ENCODE results near the gene NEK11.

Gene NEK11

GRCh38 chr3:131193641-131194238 lies 167.1 kb downstream of the NEK11 start:
- no peaks in the 10 kb centered on the region for H3K9me2 ChIP-seq (ENCODE audit: low read depth, low read length)
- no peaks in the 10 kb centered on the region for H3K9me3 ChIP-seq (ENCODE audit: low read length)
- H3K4me3 ChIP-seq (ENCODE audit: low read depth, low read length, poor library complexity, severe bottlenecking): no peak overlapping the region

GRCh38 chr3:131194816-131195215 lies 168.1 kb downstream of the NEK11 start:
- no peak overlapping the region for H3K4me2 ChIP-seq (ENCODE audit: low read length)
- H3K27ac ChIP-seq (ENCODE audit: low read depth, low read length, poor library complexity, severe bottlenecking): no peak overlapping the region
- no peak overlapping the region for H3K4me3 ChIP-seq (ENCODE audit: low read depth, low read length, poor library complexity, severe bottlenecking)
- no peaks in the 10 kb centered on the region for H4K20me1 ChIP-seq (ENCODE audit: insufficient read depth, low read length)
- no peaks in the 10 kb centered on the region for H3F3A ChIP-seq (ENCODE audit: insufficient read depth, low read length)
- no peak overlapping the region for H3K9ac ChIP-seq (ENCODE audit: low read length)
- no peaks in the 10 kb centered on the region for H3K4me1 ChIP-seq (ENCODE audit: insufficient read depth, low read length, severe bottlenecking)
- no peaks in the 10 kb centered on the region for H3K9me2 ChIP-seq (ENCODE audit: low read depth, low read length)
- no peaks in the 10 kb centered on the region for H3K36me3 ChIP-seq (ENCODE audit: insufficient read depth, low read length)
- no peak overlapping the region for H2AFZ ChIP-seq (ENCODE audit: low read length)
- H3K27me3 ChIP-seq (ENCODE audit: insufficient read depth, low read length): no peaks in the 10 kb centered on the region; the same call in 1 of the 2 replicates
- H3K79me2 ChIP-seq (ENCODE audit: insufficient read depth, low read length): no peaks in the 10 kb centered on the region
- H3K9me3 ChIP-seq (ENCODE audit: low read length): no peaks in the 10 kb centered on the region
- no peak for TF ChIP-seq EZH2 (IDR thresholded peaks at IDR 0.05; ENCODE audit: borderline replicate concordance, low read length)
- no peak for TF ChIP-seq CTCF (IDR thresholded peaks at IDR 0.05; ENCODE audit: low read length)

More at GRCh38 chr3:131193641-131194238, 167.1 kb downstream of the NEK11 start:
- no peaks in the 10 kb centered on the region for H3K4me1 ChIP-seq (ENCODE audit: insufficient read depth, low read length, severe bottlenecking)
- no peaks in the 10 kb centered on the region for H3K36me3 ChIP-seq (ENCODE audit: insufficient read depth, low read length)
- H3K4me2 ChIP-seq (ENCODE audit: low read length): no peak overlapping the region
- H4K20me1 ChIP-seq (ENCODE audit: insufficient read depth, low read length): no peaks in the 10 kb centered on the region
- no peak overlapping the region for H3K27ac ChIP-seq (ENCODE audit: low read depth, low read length, poor library complexity, severe bottlenecking)
- H3K9ac ChIP-seq (ENCODE audit: low read length): no peak overlapping the region
- H3K27me3 ChIP-seq (ENCODE audit: insufficient read depth, low read length): no peaks in the 10 kb centered on the region; the same call in 1 of the 2 replicates
- no peak overlapping the region for H2AFZ ChIP-seq (ENCODE audit: low read length)
- no peaks in the 10 kb centered on the region for H3K79me2 ChIP-seq (ENCODE audit: insufficient read depth, low read length)
- TF ChIP-seq EZH2 (IDR thresholded peaks at IDR 0.05; ENCODE audit: borderline replicate concordance, low read length): no peak
- peak; percentile 27; the same call in 1 of the 2 replicates for TF ChIP-seq CTCF (IDR thresholded peaks at IDR 0.05; ENCODE audit: low read length)
- H3F3A ChIP-seq (ENCODE audit: insufficient read depth, low read length): no peaks in the 10 kb centered on the region

GRCh38 chr3:131200636-131201199 lies 174.0 kb downstream of the NEK11 start:
- H3K4me1 ChIP-seq (ENCODE audit: insufficient read depth, low read length, severe bottlenecking): no peaks in the 10 kb centered on the region
- H3K9me3 ChIP-seq (ENCODE audit: low read length): peaks cover 4% of the 10 kb centered on the region; the same call in 1 of the 2 replicates
- no peaks in the 10 kb centered on the region for H4K20me1 ChIP-seq (ENCODE audit: insufficient read depth, low read length)
- H3K27ac ChIP-seq (ENCODE audit: low read depth, low read length, poor library complexity, severe bottlenecking): no peak overlapping the region
- no peaks in the 10 kb centered on the region for H3K9me2 ChIP-seq (ENCODE audit: low read depth, low read length)
- H3K4me2 ChIP-seq (ENCODE audit: low read length): no peak overlapping the region
- no peaks in the 10 kb centered on the region for H3K27me3 ChIP-seq (ENCODE audit: insufficient read depth, low read length)
- H3K79me2 ChIP-seq (ENCODE audit: insufficient read depth, low read length): no peaks in the 10 kb centered on the region
- H3F3A ChIP-seq (ENCODE audit: insufficient read depth, low read length): no peaks in the 10 kb centered on the region
- no peak for TF ChIP-seq CTCF (IDR thresholded peaks at IDR 0.05; ENCODE audit: low read length)
- no peak for TF ChIP-seq EZH2 (IDR thresholded peaks at IDR 0.05; ENCODE audit: borderline replicate concordance, low read length)
- no peak overlapping the region for H3K4me3 ChIP-seq (ENCODE audit: low read depth, low read length, poor library complexity, severe bottlenecking)
- H2AFZ ChIP-seq (ENCODE audit: low read length): no peak overlapping the region
- H3K9ac ChIP-seq (ENCODE audit: low read length): no peak overlapping the region
- H3K36me3 ChIP-seq (ENCODE audit: insufficient read depth, low read length): no peaks in the 10 kb centered on the region

Measured in OCI-LY1 (cell line).